NCI-H2107 treated with DMSO at 0.1 percent for 48 hours (cell line): ENCODE results near the gene POM121L2.
"Not testable (repeated sequence)": the region's sequence is repeated elsewhere in the genome, so short reads cannot be mapped to it uniquely, and the experiment has no call there.

ENCODE experiments used
- DNase-seq: peaks from one replicate; lab custom pipeline; 2025; ENCODE audit not compliant: unreplicated experiment; lab: John Stamatoyannopoulos, UW

Gene POM121L2

GRCh38 chr6:27294409-27294808 lies 17.7 kb downstream of the POM121L2 start:
- DNase-seq, result no peak

GRCh38 chr6:27293436-27294098 lies 18.5 kb downstream of the POM121L2 start:
- DNase-seq, result no peak

- no peak for DNase-seq
These were observed 21.2 kb downstream of the POM121L2 start for GRCh38 chr6:27290850-27291208.

- no peak for DNase-seq
These were observed 21.8 kb downstream of the POM121L2 start for GRCh38 chr6:27290065-27290849.

GRCh38 chr6:27288136-27289044 lies 23.7 kb downstream of the POM121L2 start:
- DNase-seq, result no peak

- DNase-seq, result no peak
These were observed 24.3 kb downstream of the POM121L2 start for GRCh38 chr6:27287751-27288135.

GRCh38 chr6:27286141-27286540 lies 25.9 kb downstream of the POM121L2 start:
- no peak for DNase-seq

GRCh38 chr6:27283279-27283678 lies 28.8 kb downstream of the POM121L2 start:
- DNase-seq, result no peak

GRCh38 chr6:27281569-27281968 lies 30.5 kb downstream of the POM121L2 start:
- no peak for DNase-seq

- DNase-seq, result no peak
These were observed 31.0 kb downstream of the POM121L2 start for GRCh38 chr6:27281105-27281539.

- no peak for DNase-seq
These were observed 31.5 kb downstream of the POM121L2 start for GRCh38 chr6:27280540-27281000.

- DNase-seq, result no peak
These were observed 32.0 kb downstream of the POM121L2 start for GRCh38 chr6:27280064-27280539.

- DNase-seq, result no peak
These were observed 32.5 kb downstream of the POM121L2 start for GRCh38 chr6:27279513-27280063.

GRCh38 chr6:27275025-27275956 lies 36.8 kb downstream of the POM121L2 start:
- DNase-seq, result no peak

GRCh38 chr6:27273783-27274182 lies 38.3 kb downstream of the POM121L2 start:
- DNase-seq, result no peak

GRCh38 chr6:27268803-27269202 lies 43.3 kb downstream of the POM121L2 start:
- no peak for DNase-seq

- DNase-seq, result no peak
These were observed 44.1 kb downstream of the POM121L2 start for GRCh38 chr6:27267857-27268434.

GRCh38 chr6:27267003-27267402 lies 45.1 kb downstream of the POM121L2 start:
- DNase-seq, result not testable (repeated sequence)

GRCh38 chr6:27263886-27264285 lies 48.2 kb downstream of the POM121L2 start:
- no peak for DNase-seq
